ENCODE results near the gene COQ8A.
"Not testable (repeated sequence)": the region's sequence is repeated elsewhere in the genome, so short reads cannot be mapped to it uniquely, and the experiment has no call there.

COQ8A gene

DNA sequence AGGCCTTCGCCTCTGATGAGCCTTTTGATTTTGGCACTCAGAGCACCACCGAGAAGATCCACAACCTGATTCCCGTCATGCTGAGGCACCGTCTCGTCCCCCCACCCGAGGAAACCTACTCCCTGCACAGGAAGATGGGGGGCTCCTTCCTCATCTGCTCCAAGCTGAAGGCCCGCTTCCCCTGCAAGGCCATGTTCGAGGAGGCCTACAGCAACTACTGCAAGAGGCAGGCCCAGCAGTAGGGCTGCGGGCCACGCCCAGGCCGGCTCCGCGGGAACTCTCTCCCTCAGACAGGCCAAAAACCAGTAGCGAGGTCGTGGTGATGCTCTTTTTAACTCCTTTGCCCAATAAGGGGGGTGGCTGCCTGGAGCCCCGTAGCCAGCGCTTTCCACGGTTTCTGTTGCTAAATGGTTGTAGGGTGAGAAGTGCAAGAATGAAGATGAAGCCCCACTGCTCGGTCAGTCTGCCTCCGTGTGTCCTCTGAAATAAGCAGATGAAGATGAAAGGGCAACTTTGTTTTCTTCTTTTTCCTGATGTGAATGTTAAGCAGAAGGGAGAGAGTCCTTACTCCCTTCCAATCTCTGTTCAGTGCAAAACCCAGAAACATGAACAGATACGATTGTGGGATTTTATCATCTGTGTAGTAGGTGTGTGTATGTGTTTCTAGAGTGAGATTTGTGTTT is 46.5 kb downstream of the COQ8A start:
- Mint-ChIP-seq H3K9me3 (no peaks in the 10 kb centered on the region), H3K4me1 (peaks cover 21% of the 10 kb centered on the region), H3K36me3 (peaks cover 6% of the 10 kb centered on the region), H3K27ac (no peak overlapping the region), H3K4me3 (no peak overlapping the region), H3K27me3 (no peaks in the 10 kb centered on the region)
- CTCF ChIA-PET = no interaction called here
- DNase-seq = no peak

DNA sequence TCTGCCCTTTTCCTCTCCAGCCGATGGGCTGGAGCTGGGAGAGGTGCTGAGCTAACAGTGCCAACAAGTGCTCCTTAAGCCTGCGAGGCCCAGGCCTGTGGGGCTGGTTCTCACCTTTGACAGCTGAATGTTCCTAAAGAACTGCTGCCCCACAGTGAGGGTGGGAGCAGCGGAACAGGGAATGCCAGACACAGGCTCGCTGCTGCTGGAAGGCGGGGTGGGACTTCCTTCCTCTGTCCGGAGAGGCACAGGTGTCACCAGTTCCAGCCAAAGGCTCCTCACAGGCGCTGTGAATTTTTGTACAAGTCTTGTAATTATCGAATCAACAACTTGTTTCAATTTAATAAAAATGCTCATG is 47.1 kb downstream of the COQ8A start:
- no peaks in the 10 kb centered on the region for H3K27me3 Mint-ChIP-seq
- CTCF ChIA-PET = no interaction called here
- no peak overlapping the region for H3K27ac Mint-ChIP-seq
- no peaks in the 10 kb centered on the region for H3K9me3 Mint-ChIP-seq
- peaks cover 21% of the 10 kb centered on the region for H3K4me1 Mint-ChIP-seq
- no peak overlapping the region for H3K4me3 Mint-ChIP-seq
- DNase-seq = no peak
- H3K36me3 Mint-ChIP-seq = peaks cover 6% of the 10 kb centered on the region

GRCh38 chr1:226987623-226988333 is 47.7 kb downstream of the COQ8A start:
- DNase-seq = no peak
- CTCF ChIA-PET = no interaction called here
- H3K9me3 Mint-ChIP-seq = no peaks in the 10 kb centered on the region
- no peaks in the 10 kb centered on the region for H3K27me3 Mint-ChIP-seq
- peaks cover 21% of the 10 kb centered on the region for H3K4me1 Mint-ChIP-seq
- H3K4me3 Mint-ChIP-seq = no peak overlapping the region
- peak overlapping the region; percentile 67 for H3K27ac Mint-ChIP-seq
- H3K36me3 Mint-ChIP-seq = peaks cover 6% of the 10 kb centered on the region

DNA sequence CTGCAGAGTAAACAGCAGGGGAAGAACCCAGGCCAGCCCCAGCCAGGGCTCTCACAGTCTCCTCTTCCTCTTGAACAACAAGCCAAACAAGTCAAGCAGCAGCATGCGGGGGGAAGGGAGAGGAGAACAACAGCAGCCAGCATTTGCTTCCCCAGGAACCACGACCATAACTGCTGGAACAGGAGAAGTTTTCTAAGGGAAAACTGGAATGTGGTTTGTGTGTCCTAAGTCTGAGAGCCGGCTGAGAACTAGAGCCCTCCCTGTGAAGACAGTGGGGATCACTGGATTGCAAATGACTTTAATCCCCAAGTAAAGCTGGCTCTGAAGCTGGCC is 48.2 kb downstream of the COQ8A start:
- H3K27ac Mint-ChIP-seq = peak overlapping the region; percentile 67
- no peak overlapping the region for H3K4me3 Mint-ChIP-seq
- DNase-seq = no peak
- CTCF ChIA-PET = no interaction called here
- peaks cover 6% of the 10 kb centered on the region for H3K36me3 Mint-ChIP-seq
- no peaks in the 10 kb centered on the region for H3K27me3 Mint-ChIP-seq
- H3K4me1 Mint-ChIP-seq = peaks cover 21% of the 10 kb centered on the region
- no peaks in the 10 kb centered on the region for H3K9me3 Mint-ChIP-seq

- Mint-ChIP-seq H3K9me3 (no peaks in the 10 kb centered on the region), H3K4me3 (no peak overlapping the region), H3K36me3 (peaks cover 6% of the 10 kb centered on the region), H3K27ac (peak overlapping the region; percentile 77), H3K4me1 (peaks cover 21% of the 10 kb centered on the region), H3K27me3 (no peaks in the 10 kb centered on the region)
- no peak for DNase-seq
- CTCF ChIA-PET = interaction anchor here (0.6 to 1.0 kb wide), 2 partner anchors 17 to 363 kb away, joined by 3 read pairs; no protein-coding TSS in a partner anchor
Observed at GRCh38 chr1:226989085-226989920, 49.2 kb downstream of the COQ8A start.

DNA sequence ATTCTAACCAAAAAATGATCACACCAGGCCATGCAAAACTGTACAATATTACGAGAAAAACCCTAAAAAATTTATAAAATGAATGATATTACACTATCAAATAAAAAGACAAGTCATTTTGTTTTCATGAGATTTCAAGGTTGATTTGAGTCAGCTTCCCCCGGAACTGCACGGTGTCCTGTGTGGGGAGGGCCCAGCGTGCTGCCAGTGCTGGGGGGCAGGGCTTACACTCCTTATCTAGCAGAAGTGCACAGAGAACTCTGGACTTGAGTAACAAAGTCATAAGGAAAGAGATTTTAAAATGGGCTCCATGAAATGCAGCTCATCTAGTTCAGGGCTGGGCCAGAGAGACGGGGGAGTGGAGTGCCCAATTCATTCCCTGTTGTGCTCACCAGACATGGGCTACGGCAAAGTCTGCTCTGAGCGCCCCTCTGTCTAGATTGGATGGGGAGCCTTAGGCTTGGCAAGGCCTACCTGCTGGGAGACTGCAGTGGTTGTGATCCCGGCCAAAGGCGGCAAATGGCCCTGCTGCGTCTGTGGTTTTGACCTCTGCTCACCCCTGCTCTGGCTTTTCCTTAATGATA is 50.1 kb downstream of the COQ8A start:
- peaks cover 21% of the 10 kb centered on the region for H3K4me1 Mint-ChIP-seq
- CTCF ChIA-PET = no interaction called here
- H3K27ac Mint-ChIP-seq = peak overlapping the region; percentile 77

GRCh38 chr1:226991920-226992319 is 51.8 kb downstream of the COQ8A start:
- H3K4me1 Mint-ChIP-seq = peaks cover 21% of the 10 kb centered on the region
- no peak for DNase-seq
- no peaks in the 10 kb centered on the region for H3K9me3 Mint-ChIP-seq
- H3K4me3 Mint-ChIP-seq = no peak overlapping the region
- H3K36me3 Mint-ChIP-seq = peaks cover 1% of the 10 kb centered on the region
- CTCF ChIA-PET = no interaction called here
- no peaks in the 10 kb centered on the region for H3K27me3 Mint-ChIP-seq
- H3K27ac Mint-ChIP-seq = no peak overlapping the region

More for the DNA sequence above, 50.1 kb downstream of the COQ8A start:
- peak; percentile 69 for DNase-seq
- Mint-ChIP-seq H3K27me3 (no peaks in the 10 kb centered on the region), H3K4me3 (no peak overlapping the region), H3K9me3 (no peaks in the 10 kb centered on the region), H3K36me3 (peaks cover 6% of the 10 kb centered on the region)

DNA sequence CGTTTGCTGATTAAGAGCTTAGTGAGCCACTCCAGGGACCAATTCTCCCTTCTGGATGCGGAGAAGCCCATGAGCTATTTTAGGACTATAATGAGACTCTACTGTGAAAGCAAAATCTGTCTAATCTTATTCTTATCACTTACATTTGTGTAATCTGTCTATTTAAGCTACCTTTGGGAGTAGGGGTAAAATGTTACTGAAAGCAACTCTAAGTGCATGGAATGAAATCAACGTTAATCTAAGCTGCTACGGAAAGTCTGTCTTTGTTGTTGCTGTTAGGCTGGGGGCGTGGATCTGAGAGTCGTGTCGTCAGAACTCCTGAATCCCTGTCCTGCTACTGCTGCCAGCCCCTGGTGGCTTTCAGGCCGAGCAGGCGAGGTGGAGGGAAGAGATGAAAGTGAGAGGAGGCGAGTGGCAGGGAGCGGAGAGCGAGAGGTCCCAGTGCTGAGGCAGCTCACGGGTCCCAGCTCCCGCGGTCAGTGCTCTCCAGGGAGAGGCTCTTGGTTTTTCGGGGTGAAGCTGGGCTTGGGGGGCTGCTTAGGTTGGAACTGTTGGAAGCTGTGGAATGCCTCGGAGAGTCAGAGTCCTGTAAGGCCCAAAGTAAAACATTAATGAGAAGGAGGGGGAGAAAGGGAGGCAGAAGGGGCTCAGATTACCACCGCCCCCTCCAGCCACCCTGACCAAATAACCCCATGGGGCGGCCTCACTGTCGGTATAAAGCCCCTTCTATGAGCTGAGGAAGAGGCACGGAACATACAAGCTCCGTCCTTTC is 53.9 kb downstream of the COQ8A start:
- no peaks in the 10 kb centered on the region for H3K36me3 Mint-ChIP-seq
- H3K27me3 Mint-ChIP-seq = no peaks in the 10 kb centered on the region
- peaks cover 18% of the 10 kb centered on the region for H3K4me1 Mint-ChIP-seq
- H3K4me3 Mint-ChIP-seq = no peak overlapping the region
- no peak overlapping the region for H3K27ac Mint-ChIP-seq
- H3K9me3 Mint-ChIP-seq = no peaks in the 10 kb centered on the region
- CTCF ChIA-PET = no interaction called here
- DNase-seq = no peak

GRCh38 chr1:226994586-226995364 is 54.7 kb downstream of the COQ8A start:
- Mint-ChIP-seq H3K27ac (no peak overlapping the region), H3K36me3 (no peaks in the 10 kb centered on the region), H3K4me1 (peaks cover 11% of the 10 kb centered on the region), H3K27me3 (no peaks in the 10 kb centered on the region), H3K9me3 (no peaks in the 10 kb centered on the region), H3K4me3 (no peak overlapping the region)
- no peak for DNase-seq
- CTCF ChIA-PET = no interaction called here

- Mint-ChIP-seq H3K4me3 (no peak overlapping the region), H3K27ac (no peak overlapping the region), H3K36me3 (no peaks in the 10 kb centered on the region), H3K4me1 (peaks cover 2% of the 10 kb centered on the region), H3K27me3 (no peaks in the 10 kb centered on the region), H3K9me3 (no peaks in the 10 kb centered on the region)
- no peak for DNase-seq
- CTCF ChIA-PET = interaction anchor here (0.9 kb wide), 1 partner anchor 369 kb away, joined by 3 read pairs; no protein-coding TSS in a partner anchor
Observed at GRCh38 chr1:226995365-226996332, 55.6 kb downstream of the COQ8A start.

DNA sequence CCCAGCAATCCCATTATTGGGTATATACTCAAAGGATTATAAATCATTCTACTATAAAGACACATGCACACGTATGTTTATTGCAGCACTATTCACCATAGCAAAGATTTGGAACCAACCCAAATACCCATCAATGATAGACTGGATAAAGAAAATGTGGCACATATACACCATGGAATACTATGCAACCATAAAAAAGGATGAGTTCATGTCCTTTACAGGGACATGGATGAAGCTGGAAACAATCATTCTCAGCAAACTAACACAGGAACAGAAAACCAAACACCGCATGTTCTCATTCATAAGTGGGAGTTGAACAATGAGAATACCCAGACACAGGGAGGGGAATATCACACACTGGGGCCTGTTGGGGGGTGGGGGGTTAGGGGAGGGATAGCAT is 59.5 kb downstream of the COQ8A start:
- H3K36me3 Mint-ChIP-seq, H3K9me3 Mint-ChIP-seq, DNase-seq, H3K4me3 Mint-ChIP-seq, CTCF ChIA-PET, H3K27me3 Mint-ChIP-seq, H3K4me1 Mint-ChIP-seq, H3K27ac Mint-ChIP-seq: not testable (repeated sequence)

- no peak overlapping the region for H3K4me3 Mint-ChIP-seq
- no peak for DNase-seq
- H3K36me3 Mint-ChIP-seq = no peaks in the 10 kb centered on the region
- CTCF ChIA-PET = no interaction called here
- no peak overlapping the region for H3K27ac Mint-ChIP-seq
- H3K4me1 Mint-ChIP-seq = no peaks in the 10 kb centered on the region
- H3K27me3 Mint-ChIP-seq = no peaks in the 10 kb centered on the region
- H3K9me3 Mint-ChIP-seq = no peaks in the 10 kb centered on the region
Observed at GRCh38 chr1:227002531-227003049, 62.5 kb downstream of the COQ8A start.

All from activated naive CD4-positive, alpha-beta T cell treated with anti-CD3 and anti-CD28 coated beads, Interleukin-2, amount 10 ng/mL, durations not matched to agents 7 days and 5 days (primary cell).